Pericardium fibroblast (primary cell): Measurements from ENCODE around the gene HIBADH. TPM values are rescaled to one million over a fixed set of nuclear protein-coding genes. Genes with fewer than 3 reads are reported as not detected.

Experiments
- total RNA-seq: library from RNA; depleted of rRNA; stranded (reverse); fragments of >200 nt; gene quantifications from 2 replicates; pipeline ENCODE4 v1.2.3, GENCODE V29; 2015

HIBADH gene
- total RNA-seq, result 42.6 and 62.9 TPM in 2 replicates

GRCh38 chr7:27662490-27663205 lies at the start of gene HIBADH:
HIBADH (minus strand) TSS chr7:27662883; CDS start chr7:27662788, 95 bp downstream.

Other genes with a start within 250 kb of the HIBADH start
- gene TAX1BP1, start 77.3 kb upstream of the HIBADH start, total RNA-seq, result 50.6 and 76.9 TPM in 2 replicates